GM23338 (cell line): ENCODE measurements around the gene EML4. TPM values are rescaled to one million over a fixed set of nuclear protein-coding genes. Genes with fewer than 3 reads are reported as not detected.

ENCODE experiments used
- ATAC-seq: fragments of 200-7000 bp; cut with Tn5 transposase; 3 replicates; pipeline ENCODE4 v1.9.1; 2020
- DNase-seq: peaks from one replicate; pipeline ENCODE4 v3.0.0-alpha.2; 2015; ENCODE audit warnings: low spot score
- H2AFZ ChIP-seq: fragments of 200-600 bp; sonication (generic); 2 replicates; pipeline ENCODE4 v1.8.0; 2016; ENCODE audit warnings: antibody characterized with exemption, mild to moderate bottlenecking, moderate library complexity
- H3F3A ChIP-seq: fragments of 200-600 bp; sonication (generic); replicated peaks from 2 replicates; pipeline ENCODE4 v1.8.0; 2017; ENCODE audit warnings: antibody characterized with exemption, mixed run types, low read depth
- H3K27ac ChIP-seq: fragments of 200-600 bp; sonication (generic); 2 replicates; pipeline ENCODE4 v1.6.1; 2016; ENCODE audit warnings: low read depth
- H3K27me3 ChIP-seq: fragments of 200-600 bp; sonication (generic); 2 replicates; pipeline ENCODE4 v1.8.0; 2016; ENCODE audit warnings: mild to moderate bottlenecking, mixed run types, moderate library complexity; ENCODE audit not compliant: insufficient read depth
- H3K36me3 ChIP-seq: fragments of 200-600 bp; sonication (generic); 2 replicates; pipeline ENCODE4 v1.8.0; 2016; ENCODE audit warnings: mild to moderate bottlenecking; ENCODE audit not compliant: insufficient read depth
- H3K4me1 ChIP-seq: fragments of 200-600 bp; sonication (generic); 2 replicates; pipeline ENCODE4 v1.8.0; 2016; ENCODE audit warnings: mild to moderate bottlenecking, moderate library complexity; ENCODE audit not compliant: insufficient read depth
- H3K4me2 ChIP-seq: fragments of 200-600 bp; sonication (generic); 2 replicates; pipeline ENCODE4 v1.7.1; 2017; ENCODE audit warnings: mixed run types
- H3K4me3 ChIP-seq: fragments of 200-600 bp; sonication (generic); 2 replicates; pipeline ENCODE4 v1.6.1; 2016; ENCODE audit warnings: mixed run types
- H3K79me2 ChIP-seq: fragments of 200-600 bp; sonication (generic); replicated peaks from 2 replicates; pipeline ENCODE4 v1.8.0; 2017; ENCODE audit warnings: mild to moderate bottlenecking; ENCODE audit not compliant: insufficient read depth
- H3K9me2 ChIP-seq: fragments of 200-600 bp; sonication (generic); 2 replicates; pipeline ENCODE4 v1.8.0; 2017; ENCODE audit not compliant: insufficient read depth
- H4K20me1 ChIP-seq: fragments of 200-600 bp; sonication (generic); replicated peaks from 2 replicates; pipeline ENCODE4 v1.8.0; 2017; ENCODE audit warnings: mild to moderate bottlenecking; ENCODE audit not compliant: insufficient read depth
- H3K27ac Mint-ChIP-seq: 2 replicates; pipeline ENCODE4 v1.8.0; 2020; ENCODE audit warnings: inconsistent platforms, mild to moderate bottlenecking, moderate library complexity, mixed read lengths
- H3K27me3 Mint-ChIP-seq: 3 replicates; pipeline ENCODE4 v1.8.0; 2022; ENCODE audit warnings: low read depth, mild to moderate bottlenecking, moderate library complexity, mixed read lengths, inconsistent platforms; ENCODE audit not compliant: insufficient read depth, poor library complexity
- H3K36me3 Mint-ChIP-seq: 3 replicates; pipeline ENCODE4 v1.8.0; 2021; ENCODE audit warnings: low read depth, mild to moderate bottlenecking, inconsistent platforms, moderate library complexity, mixed read lengths
- H3K4me1 Mint-ChIP-seq: 3 replicates; pipeline ENCODE4 v1.8.0; 2020; ENCODE audit warnings: mild to moderate bottlenecking, inconsistent platforms, mixed read lengths
- H3K4me3 Mint-ChIP-seq: 3 replicates; pipeline ENCODE4 v1.8.0; 2021; ENCODE audit warnings: moderate library complexity, mild to moderate bottlenecking, inconsistent platforms, mixed read lengths
- H3K9me3 Mint-ChIP-seq: 3 replicates; pipeline ENCODE4 v1.8.0; 2020; ENCODE audit warnings: moderate library complexity, mild to moderate bottlenecking, inconsistent platforms, mixed read lengths
- CREB1 ChIP-seq: fragments of 250-450 bp; sonication (Bioruptor Pico); IDR thresholded peaks from 2 replicates; pipeline ENCODE4 v1.5.0; 2020; ENCODE audit warnings: low read depth, mild to moderate bottlenecking, moderate library complexity
- CTCF ChIP-seq, 2 experiments: fragments of 200-600 bp in 1 of 2; sonication (generic) in 1 of 2; conservative IDR thresholded peaks; 2 replicates each; pipeline versions ENCODE4 v1.5.1 to v1.6.1; 2016 to 2017; ENCODE audit warnings: antibody characterized with exemption in 2 of 2, low read depth in 2 of 2, mild to moderate bottlenecking in 2 of 2, moderate library complexity in 1 of 2
- EZH2 ChIP-seq: fragments of 200-600 bp; sonication (generic); IDR thresholded peaks from one replicate; pipeline ENCODE4 v1.8.0; 2017; ENCODE audit warnings: antibody characterized with exemption, mild to moderate bottlenecking, low read depth; ENCODE audit not compliant: unreplicated experiment
- EZH2phosphoT487 ChIP-seq: fragments of 200-600 bp; sonication (generic); IDR thresholded peaks from one replicate; pipeline ENCODE4 v1.8.1; 2018; ENCODE audit warnings: antibody characterized with exemption; ENCODE audit not compliant: unreplicated experiment
- JUNB ChIP-seq: IDR thresholded peaks from one replicate; pipeline ENCODE4 v1.6.1; 2016; ENCODE audit warnings: antibody characterized with exemption; ENCODE audit not compliant: unreplicated experiment
- NANOG ChIP-seq: IDR thresholded peaks from 2 replicates; pipeline ENCODE4 v1.6.1; 2016; ENCODE audit warnings: antibody characterized with exemption, borderline replicate concordance
- POLR2AphosphoS5 ChIP-seq: IDR thresholded peaks from 2 replicates; pipeline ENCODE4 v1.6.1; 2016; ENCODE audit warnings: antibody characterized with exemption, low read depth
- REST ChIP-seq: IDR thresholded peaks from one replicate; pipeline ENCODE4 v1.6.1; 2018; ENCODE audit warnings: antibody characterized with exemption; ENCODE audit not compliant: unreplicated experiment
- STAT1 ChIP-seq: IDR thresholded peaks from one replicate; pipeline ENCODE4 v1.6.1; 2016; ENCODE audit warnings: antibody characterized with exemption; ENCODE audit not compliant: unreplicated experiment
- ZNF114 ChIP-seq: fragments of 250-450 bp; sonication (Bioruptor Pico); IDR thresholded peaks from 2 replicates; pipeline ENCODE4 v1.5.0; 2020; ENCODE audit warnings: mild to moderate bottlenecking, moderate library complexity
- ZNF331 ChIP-seq: fragments of 250-450 bp; sonication (Bioruptor Pico); IDR thresholded peaks from 2 replicates; pipeline ENCODE4 v1.5.0; 2020; ENCODE audit warnings: low read depth, mild to moderate bottlenecking, moderate library complexity
- ZNF462 ChIP-seq: fragments of 250-450 bp; sonication (Bioruptor Pico); IDR thresholded peaks from 2 replicates; pipeline ENCODE4 v1.5.0; 2020; ENCODE audit warnings: mild to moderate bottlenecking, moderate library complexity
- polyA plus RNA-seq: library from polyadenylated mRNA; unstranded; fragments of >200 nt; fragmentation: Nextera tagmentation; extraction: Ambion mirVana; gene quantifications from 2 replicates; pipeline ENCODE4 v1.2.1, GENCODE V29; 2016
- total RNA-seq: library from RNA; depleted of rRNA; stranded (reverse); fragments of >200 nt; shearing (Covaris generic); gene quantifications from 2 replicates; pipeline ENCODE4 v1.2.3, GENCODE V29; 2014
- TF ChIP-seq, protein P1 (sequence below): IDR thresholded peaks from 2 replicates; pipeline ENCODE4 v1.6.1; 2016; ENCODE audit warnings: antibody characterized with exemption

EML4 gene
- total and polyA plus RNA-seq, 2 experiments from 2014 or later = 65.3 to 115 TPM

DNA sequence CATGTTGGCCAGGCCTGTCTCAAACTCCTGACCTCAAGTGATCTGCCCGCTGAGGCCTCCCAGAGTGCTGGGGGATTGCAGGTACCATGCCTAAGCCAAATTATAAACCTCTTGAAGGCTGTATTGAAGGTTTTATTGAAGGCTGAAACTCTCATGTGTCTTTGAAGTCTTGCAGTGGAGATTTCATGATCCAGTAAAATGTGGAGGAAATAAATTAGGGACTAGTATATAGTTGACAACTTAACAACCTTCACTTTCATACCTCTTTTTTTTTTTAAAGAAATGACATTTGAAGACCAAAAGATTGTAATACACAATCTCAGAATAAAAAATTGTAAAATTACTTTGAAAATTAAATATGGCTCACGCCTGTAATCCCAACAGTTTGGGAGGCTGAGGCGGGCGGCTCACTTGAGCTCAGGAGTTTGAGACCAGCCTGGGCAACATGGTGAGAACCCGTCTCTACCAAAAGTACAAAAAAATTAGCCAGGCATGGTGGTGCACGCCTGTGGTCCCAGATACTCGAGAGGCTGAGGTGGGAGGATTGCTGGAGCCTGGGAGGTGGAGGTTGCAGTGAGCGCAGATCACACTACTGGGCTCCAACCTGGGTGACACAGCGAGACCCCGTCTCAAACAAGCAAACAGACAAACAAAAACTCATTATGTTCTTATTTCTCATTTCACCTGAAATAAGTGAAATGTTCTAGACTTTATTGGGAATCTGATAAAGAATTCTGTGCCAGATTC is 8.0 kb downstream of the EML4 start:
- no peak overlapping the region for H3K27ac ChIP-seq
- Mint-ChIP-seq H3K27me3 (no peaks in the 10 kb centered on the region), H3K36me3 (peaks cover 13% of the 10 kb centered on the region; the same call in 2 of the 3 replicates), H3K4me3 (no peak overlapping the region), H3K4me1 (peaks cover under 1% of the 10 kb centered on the region), H3K9me3 (0 out of 3 replicates have a peak, but pooled peaks cover 3% of the 10 kb centered on the region), H3K27ac (0 out of 2 replicates have a peak overlapping the region, but pooled peaks have one; percentile 38)
- no peak for DNase-seq
- no peaks in the 10 kb centered on the region for H3F3A ChIP-seq
- H3K27me3 ChIP-seq = no peaks in the 10 kb centered on the region
- peaks cover 32% of the 10 kb centered on the region; the same call in 1 of the 2 replicates for H4K20me1 ChIP-seq
- TF ChIP-seq CREB1 (CRISPR knock-in tag) (no peak), CTCF (conservative IDR thresholded peaks at IDR 0.05; ENCODE audit: low read depth in 2 of 2) (no peak), EZH2phosphoT487 (no peak), NANOG (no peak), JUNB (no peak), ZNF114 (CRISPR knock-in tag) (no peak), REST (no peak), ZNF331 (CRISPR knock-in tag) (no peak), ZNF462 (CRISPR knock-in tag) (no peak), STAT1 (no peak), POLR2AphosphoS5 (no peak), EZH2 (no peak)
- TF ChIP-seq, protein P1, sequence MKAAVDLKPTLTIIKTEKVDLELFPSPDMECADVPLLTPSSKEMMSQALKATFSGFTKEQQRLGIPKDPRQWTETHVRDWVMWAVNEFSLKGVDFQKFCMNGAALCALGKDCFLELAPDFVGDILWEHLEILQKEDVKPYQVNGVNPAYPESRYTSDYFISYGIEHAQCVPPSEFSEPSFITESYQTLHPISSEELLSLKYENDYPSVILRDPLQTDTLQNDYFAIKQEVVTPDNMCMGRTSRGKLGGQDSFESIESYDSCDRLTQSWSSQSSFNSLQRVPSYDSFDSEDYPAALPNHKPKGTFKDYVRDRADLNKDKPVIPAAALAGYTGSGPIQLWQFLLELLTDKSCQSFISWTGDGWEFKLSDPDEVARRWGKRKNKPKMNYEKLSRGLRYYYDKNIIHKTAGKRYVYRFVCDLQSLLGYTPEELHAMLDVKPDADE = no peak
- no peak overlapping the region for H2AFZ ChIP-seq
- no peaks in the 10 kb centered on the region for H3K9me2 ChIP-seq
- H3K4me1 ChIP-seq = peaks cover 7% of the 10 kb centered on the region
- no peak overlapping the region for H3K4me2 ChIP-seq
- ATAC-seq = no peak
- H3K4me3 ChIP-seq = no peak overlapping the region
- peaks cover 100% of the 10 kb centered on the region for H3K79me2 ChIP-seq
- H3K36me3 ChIP-seq = no peaks in the 10 kb centered on the region
